ENCODE results near the gene ADAMTS9.

The ADAMTS9 gene

DNA sequence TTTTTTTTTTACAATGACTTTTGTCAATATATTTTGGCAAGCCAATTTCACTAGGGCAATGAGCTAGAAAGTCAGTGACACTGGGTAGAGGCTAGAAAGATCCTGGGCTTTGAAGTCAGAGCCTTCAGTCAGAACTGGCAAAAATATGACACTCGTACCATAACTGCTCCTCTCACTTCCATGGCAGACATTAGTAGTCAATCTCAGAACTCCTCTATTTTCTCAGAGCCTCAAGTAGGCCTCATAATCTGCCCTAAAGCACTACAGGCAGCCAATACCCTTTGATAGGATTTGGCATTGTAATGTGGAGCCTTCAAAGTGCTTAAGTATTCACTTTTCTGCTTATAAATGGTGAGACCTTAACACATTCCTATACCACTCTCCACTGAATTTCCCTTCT is 67.8 kb downstream of the ADAMTS9 start:
- DNase-seq (ENCODE audit: low read depth), result no peak

DNA sequence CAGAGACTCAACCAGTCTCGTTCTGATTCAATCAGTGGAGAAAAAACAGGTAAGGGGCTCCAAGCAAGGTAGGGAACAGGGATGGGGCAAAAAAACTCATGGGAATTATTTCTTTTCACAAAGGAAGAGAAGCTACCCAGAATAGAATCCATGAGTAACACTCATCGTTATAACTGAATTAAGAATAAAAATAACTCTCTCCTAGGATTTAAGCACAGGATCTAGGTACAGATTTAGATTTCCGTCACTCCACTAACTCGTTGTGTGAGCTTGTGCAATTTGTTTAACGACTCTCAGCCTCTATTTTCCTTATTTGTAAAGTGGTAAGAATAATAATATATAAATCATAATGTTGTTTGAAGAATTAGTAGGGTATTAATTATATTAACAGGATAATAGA is 68.6 kb downstream of the ADAMTS9 start:
- DNase-seq (ENCODE audit: low read depth), result no peak

DNA sequence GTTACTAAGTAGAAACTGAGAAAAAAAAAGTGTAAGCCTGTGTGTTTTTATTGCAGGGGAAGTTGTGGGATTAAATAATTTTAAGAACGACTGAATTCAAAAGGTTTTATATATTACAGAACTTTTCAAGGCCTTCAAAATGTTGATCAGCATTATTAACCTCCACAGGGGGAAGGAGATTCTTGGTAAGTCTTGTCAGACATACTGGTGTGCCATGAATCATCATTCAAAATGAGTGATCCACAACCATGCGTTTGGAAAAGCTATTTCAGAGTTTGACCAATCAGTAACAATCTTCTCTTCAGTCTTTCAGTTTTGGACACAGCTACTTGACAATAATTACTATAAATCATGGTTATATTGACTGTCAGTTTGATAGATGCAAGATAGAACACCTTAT is 70.2 kb downstream of the ADAMTS9 start:
- no peak for DNase-seq (ENCODE audit: low read depth)

DNA sequence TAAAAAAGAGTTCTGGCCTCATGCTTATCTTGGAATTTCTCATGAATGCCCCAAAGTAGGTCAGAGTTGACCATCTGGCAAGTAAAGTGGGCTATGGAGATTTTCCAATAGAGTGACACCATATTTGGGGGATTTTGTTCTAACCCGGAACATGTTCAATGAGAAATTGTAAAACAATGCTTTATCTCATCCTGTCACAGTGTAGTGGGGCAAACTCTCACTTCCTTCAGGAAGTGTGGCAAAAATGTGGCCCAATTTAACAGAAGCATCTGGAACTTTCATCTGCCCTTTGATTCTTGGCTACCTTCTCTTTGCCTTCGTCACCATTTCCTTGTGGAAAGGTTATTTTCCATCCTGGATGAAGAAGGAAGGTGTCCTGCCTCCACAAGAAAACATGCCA is 70.8 kb downstream of the ADAMTS9 start:
- DNase-seq (ENCODE audit: low read depth), result no peak

DNA sequence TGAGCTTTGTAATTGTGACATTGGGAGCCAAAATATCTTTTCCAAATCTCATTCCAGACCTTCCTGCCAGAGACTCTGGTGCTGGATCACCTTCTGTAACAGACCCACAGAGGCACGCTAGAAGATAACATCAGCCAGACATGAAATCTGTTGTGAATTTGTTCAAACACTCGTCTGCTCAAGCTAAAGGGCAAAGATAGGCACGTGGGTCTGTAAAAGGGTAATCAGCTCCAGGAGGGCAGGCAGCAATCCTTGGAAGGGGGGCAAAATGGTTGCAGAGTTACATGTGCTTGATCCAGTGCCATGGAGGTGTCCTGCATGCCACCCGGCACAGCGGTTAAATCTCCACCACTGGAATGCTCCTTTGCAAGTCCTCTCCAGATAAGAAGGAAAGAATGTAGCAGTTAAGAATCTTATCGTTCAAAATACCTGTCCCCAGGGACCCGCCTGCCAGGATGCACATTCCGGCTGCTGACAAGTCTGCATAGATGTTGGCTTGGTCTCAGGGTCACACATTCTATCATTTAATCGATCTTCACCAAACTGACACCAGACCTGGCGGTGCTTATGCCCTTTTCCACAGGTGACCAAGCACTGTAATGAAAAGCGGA is 74.8 kb downstream of the ADAMTS9 start:
- DNase-seq (ENCODE audit: low read depth), result no peak

DNA sequence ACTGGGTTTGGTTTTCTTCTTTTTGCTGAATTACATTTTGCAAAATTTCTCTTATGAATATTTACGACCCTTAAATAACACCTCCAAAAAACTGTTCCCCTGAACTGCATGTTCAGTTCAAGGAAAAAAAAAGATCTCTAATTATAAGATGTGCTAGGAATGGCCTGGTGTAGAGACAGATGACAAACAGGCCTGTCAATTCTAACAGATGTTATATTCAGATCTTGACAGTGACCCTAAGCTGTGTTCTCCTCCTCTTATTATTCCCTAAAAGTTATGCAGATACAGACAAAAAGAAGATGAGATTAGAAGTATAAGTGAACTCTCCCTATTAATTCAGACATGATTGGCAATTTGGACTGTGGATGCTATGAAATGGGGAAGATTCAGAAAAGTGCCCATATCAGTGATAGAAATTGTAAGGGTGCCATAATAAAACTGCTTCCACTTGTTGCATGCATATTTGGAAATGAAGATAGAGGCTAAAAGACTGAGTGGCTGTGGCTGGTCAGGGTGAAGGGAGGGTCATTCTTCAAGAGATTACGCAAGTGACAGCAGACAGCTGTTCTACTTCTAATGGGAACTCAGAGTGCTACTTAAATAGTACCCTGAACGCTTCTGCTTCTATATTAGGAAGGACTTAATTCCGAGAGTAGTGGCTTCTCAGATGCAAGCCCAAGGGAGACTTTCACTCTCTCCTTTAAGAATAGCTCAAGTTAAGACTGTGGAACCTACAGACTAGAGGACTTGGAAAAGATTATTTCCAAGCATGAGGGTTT is 75.5 kb downstream of the ADAMTS9 start:
- DNase-seq (ENCODE audit: low read depth), result no peak

DNA sequence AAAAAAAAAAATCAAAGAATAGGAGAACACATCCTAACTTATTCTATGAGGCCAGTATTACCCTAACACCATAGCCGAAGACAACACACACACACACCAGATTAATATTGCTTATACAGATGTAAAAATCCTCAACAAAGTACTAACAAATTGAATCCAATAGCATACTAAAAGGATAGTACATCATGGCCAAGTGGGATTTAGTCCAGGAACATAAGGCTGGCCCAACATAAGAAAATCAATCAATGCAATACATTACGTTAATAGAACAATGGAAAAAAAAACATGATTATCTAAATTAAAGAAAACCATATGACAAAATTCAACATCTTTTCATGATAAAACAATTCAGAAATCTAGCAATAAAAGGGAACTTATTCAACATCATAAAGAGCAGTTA is 79.1 kb downstream of the ADAMTS9 start:
- DNase-seq (ENCODE audit: low read depth), result no peak

DNA sequence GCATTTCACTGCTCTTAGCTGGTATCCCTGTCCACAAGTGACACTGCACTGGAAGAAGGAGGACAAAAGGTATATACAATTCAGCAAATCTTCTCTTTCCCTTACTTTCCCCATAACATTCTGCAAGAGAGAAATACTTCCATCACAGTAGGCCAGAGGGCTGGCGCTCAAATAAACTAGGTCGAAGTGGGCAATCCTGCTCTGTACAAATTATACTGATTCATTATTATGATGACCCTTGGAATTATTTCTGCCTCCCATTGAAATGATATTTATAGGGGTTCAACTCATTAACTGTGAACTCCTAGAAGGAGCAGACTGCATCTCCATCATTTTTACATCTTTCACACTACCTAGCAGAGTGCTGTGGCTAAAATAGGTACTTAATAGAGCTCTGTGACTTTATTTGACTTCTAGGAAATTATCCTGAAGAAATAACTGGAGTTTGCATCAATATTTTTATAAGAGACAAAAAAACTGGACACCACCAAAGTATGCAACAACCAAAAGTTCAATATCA is 80.7 kb downstream of the ADAMTS9 start:
- no peak for DNase-seq (ENCODE audit: low read depth)

DNA sequence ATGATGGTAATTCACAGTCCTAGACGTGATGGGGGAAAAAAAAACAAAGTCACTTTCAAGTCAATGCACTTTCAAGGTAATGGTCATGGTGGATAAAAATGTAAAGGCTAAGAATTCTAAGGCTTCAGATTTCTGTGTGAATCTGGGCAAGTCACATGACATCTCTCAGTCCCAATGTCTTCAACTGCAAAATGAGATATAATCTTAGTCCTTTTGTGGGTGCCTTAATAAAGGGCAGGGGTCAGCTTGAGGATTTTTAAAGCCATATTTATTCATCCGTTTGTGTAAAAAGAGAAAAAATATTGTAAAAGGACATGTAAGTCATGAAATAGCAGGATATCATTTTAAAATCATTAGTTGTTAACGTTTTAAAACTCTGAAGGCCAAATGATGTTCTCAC is 83.5 kb downstream of the ADAMTS9 start:
- DNase-seq (ENCODE audit: low read depth), result no peak

DNA sequence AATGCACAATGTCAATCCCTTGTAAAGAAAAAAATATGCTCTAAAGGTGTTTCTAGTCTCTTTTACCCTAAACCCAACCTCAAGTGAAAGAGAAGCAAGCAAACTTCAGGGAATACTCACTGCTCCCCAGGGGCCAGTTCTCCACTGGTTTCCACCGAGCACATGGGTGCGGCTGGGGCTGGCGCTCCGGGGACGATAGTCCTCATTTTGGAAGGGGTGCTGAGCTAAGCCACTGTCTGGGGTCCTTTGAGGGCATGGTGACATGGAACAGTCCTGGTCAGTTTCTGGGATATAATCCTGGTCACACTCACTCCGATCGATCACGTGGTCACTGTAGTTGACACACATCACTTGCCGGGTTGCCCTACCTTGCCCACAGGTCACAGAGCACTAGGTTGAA is 86.0 kb downstream of the ADAMTS9 start:
- no peak for DNase-seq (ENCODE audit: low read depth)

DNA sequence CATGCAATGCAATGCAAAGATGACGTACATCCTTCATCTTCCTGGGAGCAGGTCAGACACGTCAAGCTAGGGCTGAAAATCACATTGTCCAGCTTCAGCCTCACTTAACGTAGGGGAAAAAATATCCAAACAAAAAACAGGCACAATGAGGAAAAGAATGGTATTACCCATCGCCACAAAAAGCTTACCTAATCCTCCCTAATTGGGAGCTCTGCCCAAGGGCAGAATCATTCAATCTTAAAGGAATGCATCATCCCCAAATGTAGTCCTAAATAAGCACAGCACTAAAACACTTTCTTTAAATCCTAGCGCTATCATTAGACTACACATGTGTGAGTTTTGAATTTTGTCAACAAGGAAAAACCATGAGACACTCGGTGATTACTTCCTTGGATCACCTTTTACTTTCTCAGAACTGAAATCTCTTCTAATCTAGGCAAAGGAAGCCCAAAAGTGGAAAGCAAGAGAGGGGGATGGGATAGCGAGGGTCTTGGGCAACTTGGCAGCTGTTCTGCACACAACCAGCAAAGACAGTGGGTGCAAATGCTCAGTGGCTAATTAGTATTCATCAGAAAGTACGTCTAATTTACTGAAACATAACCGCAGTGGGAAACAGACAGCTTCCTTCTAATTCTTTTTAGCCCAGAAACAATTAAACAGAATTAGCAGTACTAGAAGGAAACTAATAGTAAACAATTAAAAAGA is 87.4 kb downstream of the ADAMTS9 start:
- DNase-seq (ENCODE audit: low read depth), result no peak

DNA sequence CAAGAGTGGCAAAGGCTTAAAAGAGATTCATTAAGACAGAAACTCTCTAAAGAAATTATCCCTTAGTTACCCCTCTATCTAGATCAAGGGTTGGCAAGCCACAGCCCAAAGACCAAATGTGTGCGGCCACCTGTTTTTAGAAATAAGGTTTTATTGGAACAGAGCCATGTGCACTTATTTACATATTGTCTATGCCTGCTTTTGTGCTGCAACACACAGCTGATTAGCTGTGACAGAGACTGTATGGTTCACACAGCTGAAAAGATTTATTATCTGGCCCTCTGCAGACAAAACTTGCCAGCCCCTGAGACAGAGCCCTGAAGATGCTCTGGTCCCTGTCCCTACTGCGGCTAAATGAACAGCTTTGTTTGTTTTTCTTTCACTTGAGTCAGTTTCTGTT is 88.1 kb downstream of the ADAMTS9 start:
- no peak for DNase-seq (ENCODE audit: low read depth)

DNA sequence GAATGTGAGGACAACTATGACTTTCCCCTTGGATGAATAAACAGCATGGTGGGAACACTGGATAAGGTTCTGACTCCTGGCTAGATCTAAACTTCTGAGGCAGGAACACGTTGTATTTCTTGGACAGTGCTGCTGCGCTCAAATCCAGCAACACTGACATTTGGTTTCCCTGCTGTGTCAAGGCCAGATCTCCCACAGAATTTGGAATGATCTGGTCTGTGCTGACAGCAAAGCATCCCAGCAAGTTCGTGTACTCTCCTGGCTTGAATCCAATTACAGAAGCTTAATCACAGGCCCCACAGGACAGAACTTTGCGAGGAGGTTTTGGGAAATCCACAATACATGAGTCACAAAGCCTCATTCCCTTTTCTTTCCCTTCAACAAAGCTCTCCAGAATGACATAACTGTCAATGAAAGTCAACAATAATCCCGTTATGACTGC is 92.5 kb downstream of the ADAMTS9 start:
- no peak for DNase-seq (ENCODE audit: low read depth)

DNA sequence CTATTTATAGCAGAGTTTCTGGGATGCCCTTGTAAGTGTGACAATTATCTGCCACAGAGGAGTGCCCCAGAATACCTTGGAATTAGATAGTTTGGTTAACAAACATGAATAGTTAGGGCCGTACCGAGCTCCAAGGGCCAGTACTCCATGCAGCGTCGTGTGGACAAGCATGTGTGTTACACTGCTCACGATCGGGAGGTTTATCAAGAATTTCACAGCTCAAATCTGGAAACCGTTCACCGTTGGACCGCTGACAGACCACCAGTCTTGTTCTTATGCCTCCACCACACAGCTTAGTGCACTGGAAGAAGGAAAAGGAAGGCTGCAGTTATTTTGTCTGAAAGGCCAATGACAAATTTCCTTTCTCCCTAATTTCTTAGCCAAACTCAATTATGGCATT is 93.7 kb downstream of the ADAMTS9 start:
- DNase-seq (ENCODE audit: low read depth), result no peak

DNA sequence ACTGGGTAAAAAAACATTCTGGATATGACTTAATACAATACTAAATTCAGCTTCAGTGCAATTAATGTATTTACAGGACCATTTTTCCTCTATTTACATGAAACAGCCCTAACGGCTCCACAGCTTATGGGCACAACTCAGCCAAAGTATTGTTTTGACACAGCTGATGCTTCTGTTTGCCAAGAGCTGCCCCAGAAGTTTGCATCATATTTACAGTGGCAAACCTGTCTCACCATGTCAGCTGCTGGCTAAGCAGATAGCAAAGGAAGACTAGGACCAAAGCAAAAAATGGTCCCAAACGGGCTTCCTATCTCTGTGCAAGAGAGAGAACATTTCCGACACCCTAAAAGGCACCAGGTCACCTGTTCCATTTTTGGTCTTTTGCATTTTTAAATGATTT is 94.5 kb downstream of the ADAMTS9 start:
- DNase-seq (ENCODE audit: low read depth), result no peak

DNA sequence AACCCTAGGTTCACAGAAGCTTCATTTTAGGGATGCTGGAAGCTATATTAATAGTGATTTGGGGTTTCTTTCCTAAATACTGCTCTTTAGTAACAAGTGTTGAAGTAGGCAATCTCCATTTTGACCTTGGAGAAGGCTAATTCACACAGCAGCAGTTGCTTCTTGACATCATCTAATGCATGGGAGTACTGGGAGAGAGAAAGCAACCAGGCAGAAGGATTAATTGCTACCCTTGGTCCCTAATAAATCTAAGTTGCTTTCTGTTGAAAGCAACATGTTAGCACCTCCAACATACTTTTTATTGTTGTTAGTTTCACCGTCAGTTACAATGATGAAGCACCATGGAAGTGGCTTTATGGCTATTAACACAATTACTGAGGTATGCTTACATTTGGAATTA is 96.2 kb downstream of the ADAMTS9 start:
- DNase-seq (ENCODE audit: low read depth), result no peak

DNA sequence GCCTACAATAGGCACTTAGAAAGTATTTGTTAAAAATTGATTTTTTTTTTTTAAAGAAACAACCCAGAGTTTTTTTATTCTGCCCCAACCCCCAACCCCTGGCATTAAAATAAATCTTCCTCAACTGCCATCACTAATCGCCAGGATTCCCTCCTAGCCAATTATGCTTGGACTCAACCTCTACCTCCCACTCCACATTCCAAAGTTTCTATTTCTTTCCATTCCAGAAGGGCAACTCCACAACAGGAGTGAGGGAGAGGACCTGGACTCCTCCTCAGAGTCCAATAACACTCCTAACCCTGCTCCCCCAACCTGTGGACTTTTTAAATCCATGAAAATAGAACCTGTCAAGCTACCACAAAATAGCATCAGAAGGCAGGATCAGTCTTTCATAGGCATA is 99.4 kb downstream of the ADAMTS9 start:
- no peak for DNase-seq (ENCODE audit: low read depth)

DNA sequence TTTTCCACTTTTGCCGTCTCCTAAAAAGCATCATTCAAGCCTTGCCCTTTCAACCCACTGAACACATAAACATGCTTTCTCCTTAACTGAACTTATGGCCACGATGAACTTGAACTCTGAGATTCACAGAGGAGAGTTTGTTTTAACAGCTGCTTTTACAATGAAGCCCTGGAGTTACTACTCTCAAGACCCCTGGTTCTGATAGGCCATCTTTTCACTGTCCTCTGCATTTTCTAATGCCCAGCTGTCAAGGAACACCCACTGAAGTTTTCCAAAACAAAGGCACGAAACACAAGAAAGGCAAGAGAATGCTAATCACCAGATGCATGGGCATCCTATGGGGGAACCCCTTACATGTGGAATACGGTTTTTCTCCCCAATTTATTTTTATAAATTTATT is 100.8 kb downstream of the ADAMTS9 start:
- DNase-seq (ENCODE audit: low read depth), result no peak

DNA sequence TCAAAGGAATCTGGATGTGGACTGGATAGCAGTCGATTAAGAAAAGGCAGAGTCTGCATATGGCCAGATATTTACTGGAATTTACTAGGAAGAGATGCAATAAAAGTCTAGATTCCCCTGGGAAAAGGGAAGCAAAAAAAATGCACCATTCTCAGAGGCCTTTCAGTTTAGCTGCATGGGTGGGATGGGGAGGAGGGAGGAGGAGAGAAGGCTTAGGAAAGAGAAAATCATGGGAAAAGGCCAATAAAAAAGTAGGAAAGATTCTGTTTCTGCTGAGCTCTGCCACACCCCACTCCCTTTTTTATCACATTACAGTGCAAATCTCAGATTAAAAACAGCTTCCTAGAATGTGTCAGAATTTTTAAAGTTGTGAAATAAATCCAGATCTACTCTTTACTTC is 103.6 kb downstream of the ADAMTS9 start:
- DNase-seq (ENCODE audit: low read depth), result no peak

DNA sequence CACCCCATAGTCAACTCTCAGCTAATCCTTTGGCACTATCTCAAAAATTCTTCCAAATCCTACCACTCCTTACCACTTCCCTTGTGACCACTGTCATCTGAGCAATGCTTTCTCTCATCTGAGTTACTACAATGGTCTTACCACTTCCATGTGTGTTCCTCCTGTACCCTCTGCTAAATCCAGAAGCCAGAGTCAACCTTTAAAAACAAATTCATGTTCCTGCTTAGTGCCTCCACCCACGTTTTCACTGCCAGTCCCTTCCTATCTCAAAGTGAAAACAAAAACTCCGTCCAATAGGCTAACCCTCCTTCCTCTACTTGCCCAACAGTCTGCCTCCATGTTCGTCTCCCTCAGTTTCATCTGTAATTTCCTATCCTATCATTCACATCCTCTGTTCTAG is 109.0 kb downstream of the ADAMTS9 start:
- no peak for DNase-seq (ENCODE audit: low read depth)

DNA sequence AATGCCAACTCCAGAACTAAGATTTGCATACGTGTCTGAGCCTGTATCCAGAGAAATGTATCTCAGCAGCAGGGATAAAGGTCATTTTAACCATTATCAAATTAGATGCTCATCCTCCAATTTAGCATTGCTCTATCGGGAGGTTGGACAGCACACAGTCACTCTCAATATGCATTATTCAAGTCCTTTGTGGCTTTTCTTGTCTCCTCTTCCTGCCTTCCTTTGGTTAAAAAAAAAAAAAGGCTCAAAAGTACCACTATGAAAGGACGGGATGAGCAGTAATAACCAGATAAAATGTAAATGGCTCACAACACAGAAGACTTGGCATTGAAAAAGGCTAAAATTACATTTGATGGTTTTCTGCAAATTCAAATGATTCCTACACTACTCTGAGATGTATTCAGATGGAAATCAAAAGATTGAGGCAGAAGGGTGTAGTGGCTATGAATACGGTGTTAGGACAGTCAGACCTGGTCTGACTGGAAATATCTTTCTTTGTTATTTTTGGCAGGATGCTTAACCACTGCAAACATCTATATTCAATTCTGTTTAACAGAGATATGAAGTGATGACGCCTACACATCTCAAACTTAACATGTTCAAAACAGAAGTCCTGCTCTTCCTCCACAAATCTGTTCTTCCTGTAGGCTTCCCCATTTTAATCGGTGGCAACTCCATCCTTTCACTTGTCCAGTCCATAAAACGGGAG is 109.6 kb downstream of the ADAMTS9 start:
- DNase-seq (ENCODE audit: low read depth), result no peak

DNA sequence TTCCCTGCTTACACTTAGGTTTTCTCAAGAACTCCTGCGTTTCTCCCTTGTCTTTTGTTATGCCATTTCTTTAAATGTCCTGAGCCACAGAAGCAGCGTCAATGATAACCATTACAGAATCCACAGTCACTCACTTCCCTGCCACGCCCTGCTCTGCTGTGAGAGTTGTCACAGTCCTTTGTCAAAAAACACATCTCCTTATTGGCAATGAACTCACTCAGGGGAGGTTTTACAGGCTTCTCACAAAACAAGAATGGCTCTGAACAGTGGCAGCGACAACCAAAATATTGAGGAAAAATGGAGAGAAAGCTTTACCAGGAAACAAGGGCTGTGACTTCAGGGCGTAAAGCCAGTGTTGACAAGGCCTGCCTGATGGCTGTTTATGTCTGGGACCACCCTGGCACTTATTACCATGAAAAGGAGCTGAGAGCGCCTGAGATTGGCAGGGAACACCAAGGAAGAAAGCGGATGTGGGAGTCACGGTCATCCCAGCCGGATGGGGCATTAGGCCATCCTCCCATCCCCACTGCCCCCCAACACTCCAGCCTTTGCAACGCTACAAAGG is 111.5 kb downstream of the ADAMTS9 start:
- no peak for DNase-seq (ENCODE audit: low read depth)
